HG02852 (cell line): ENCODE data around the gene LSM5.
"Not testable (repeated sequence)": the region's sequence is repeated elsewhere in the genome, so short reads cannot be mapped to it uniquely, and the experiment has no call there.

Experiments
- ATAC-seq: cut with Tn5 transposase; IDR thresholded peaks from one replicate; pipeline ENCODE4 v1.9.1; 2021; ENCODE audit warnings: mild to moderate bottlenecking, moderate library complexity; ENCODE audit not compliant: unreplicated experiment

The LSM5 gene

DNA sequence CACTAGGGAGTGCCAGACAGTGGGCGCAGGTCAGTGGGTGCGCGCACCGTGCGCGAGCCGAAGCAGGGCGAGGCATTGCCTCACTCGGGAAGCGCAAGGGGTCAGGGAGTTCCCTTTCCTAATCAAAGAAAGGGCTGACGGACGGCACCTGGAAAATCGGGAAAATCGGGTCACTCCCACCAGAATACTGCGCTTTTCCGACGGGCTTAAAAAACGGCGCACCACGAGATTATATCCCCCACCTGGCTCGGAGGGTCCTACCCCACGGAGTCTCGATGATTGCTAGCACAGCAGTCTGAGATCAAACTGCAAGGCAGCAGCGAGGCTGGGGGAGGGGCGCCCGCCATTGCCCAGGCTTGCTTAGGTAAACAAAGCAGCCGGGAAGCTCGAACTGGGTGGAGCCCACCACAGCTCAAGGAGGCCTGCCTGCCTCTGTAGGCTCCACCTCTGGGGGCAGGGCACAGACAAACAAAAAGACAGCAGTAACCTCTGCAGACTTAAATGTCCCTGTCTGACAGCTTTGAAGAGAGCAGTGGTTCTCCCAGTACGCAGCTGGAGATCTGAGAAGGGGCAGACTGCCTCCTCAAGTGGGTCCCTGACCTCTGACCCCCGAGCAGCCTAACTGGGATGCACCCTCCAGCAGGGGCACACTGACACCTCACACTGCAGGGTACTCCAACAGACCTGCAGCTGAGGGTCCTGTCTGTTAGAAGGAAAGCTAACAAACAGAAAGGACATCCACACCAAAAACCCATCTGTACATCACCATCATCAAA, 25.4 kb downstream of the LSM5 start:
- not testable (repeated sequence) for ATAC-seq

DNA sequence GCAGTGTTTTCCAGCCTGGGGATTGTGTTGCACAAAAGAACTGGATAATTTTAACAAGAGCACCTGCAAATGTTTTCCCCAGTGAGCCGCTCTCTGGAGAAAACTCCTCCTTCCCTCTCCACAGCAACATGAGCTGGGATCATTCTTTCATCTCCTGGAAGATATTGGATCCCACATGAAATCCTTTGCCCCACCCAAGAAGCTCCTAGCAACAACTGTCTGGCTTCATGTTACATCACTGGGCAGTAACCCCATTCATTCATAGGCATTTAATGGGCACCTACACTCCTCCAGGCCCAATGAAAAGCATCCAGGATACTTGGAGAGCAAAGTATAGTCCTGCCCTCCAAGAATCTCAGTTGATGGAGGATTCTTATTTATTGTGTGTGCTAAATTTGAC, 27.2 kb downstream of the LSM5 start:
- no peak for ATAC-seq

DNA sequence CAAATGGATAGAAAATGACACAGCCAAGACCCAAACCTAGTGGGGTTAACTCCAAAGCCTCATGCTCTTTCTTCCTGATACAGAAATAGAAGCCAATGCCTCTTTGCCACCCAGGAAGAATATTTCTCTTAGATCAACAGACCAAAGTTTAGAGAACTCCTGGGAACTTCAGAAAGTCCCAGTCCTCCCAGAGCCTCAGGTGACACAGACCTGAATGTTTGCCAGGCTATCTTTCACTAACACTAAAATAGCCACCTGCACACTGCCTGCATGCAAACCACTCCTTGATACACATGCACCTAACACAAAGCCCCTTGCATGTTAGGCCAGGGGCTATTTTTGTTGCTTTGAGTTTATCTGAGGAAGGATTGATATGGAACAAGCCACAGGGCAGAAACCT, 27.7 kb downstream of the LSM5 start:
- ATAC-seq: no peak

DNA sequence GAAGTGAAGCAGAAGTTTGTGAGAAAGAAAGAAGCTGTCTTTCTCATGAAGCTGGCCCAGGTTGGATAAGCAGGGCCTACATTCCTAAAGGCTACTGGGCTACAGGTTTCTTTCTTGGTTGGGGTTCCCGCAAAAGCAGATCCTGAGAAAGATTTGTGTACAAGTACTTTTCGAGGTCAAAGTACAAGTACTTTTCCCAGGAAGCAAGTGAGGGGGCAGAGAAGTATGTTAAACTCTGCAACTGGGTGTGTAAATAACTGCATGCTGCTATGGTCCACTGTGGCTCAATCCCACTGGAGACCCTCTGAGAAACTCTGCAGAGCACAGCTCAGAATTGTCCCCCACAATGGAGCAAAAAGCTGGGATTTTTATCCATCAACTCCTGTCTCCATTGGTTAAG, 28.7 kb downstream of the LSM5 start:
- ATAC-seq: no peak

DNA sequence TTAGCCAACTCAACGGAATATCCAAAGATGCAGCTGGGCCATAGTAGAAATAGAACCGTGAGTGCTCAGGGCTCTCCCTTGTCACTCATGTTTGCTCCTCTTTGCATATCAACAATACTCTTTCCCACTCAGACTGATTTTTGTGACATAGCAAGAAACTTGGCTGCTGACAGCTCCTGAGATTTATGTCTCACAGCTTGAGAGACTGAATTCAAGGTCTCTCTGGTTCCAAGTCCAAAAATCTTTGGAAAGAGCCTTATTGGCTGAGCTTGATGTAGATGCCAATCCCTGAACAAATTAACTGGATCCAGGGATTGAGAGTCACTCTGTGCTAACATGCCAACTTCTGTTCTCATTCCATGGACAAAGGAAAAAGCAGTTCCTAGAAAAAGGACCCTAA, 30.4 kb downstream of the LSM5 start:
- ATAC-seq: no peak

DNA sequence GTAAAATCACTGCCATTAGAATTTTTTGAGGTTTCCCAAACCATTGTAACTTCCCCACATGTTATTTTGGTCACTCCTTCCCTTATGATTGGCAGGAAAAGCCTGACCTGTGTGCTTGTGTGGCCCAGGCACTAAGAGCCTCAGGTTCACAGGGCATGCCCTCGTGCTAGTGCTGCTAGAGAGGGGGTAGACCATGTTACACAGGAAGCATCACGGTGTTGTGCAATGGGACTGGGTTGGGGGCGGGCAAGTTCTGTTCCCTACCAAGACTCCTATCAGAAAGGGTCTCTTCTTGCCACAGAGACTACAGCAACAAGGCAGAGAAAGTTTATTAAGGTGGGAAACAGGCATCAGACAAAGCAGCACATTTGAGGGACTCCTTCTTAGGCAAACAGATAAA, 32.2 kb downstream of the LSM5 start:
- no peak for ATAC-seq

DNA sequence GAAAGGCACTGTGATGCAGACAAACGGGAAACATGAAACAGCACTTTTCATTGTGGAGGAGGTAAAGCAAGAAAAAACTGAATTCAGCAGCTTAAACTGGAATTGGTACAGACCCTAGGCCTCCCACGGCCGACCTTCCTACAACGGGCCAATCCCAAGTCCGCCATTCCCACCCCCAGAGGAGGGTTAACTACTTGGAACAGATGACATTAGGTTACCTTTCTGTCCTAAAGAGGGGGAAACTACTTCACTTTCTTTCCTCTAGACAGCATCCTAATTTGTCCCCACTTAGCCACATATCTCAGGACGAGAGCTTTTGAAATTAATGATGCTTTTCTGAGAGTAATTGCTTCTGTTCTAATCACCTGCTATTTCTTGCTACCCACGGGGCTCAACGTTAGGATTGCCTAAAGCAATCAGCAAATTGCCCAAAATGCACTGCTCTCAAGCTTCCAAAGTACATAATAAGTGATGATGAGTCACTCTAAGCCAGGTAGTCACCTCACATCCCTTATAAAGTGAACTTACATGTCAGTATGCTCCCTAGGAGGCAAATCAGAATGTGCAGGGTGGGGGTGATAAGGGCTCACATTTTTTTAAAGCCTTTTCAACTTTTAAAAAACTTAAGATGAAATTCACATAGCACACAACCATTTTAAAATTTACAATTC, 36.7 kb downstream of the LSM5 start:
- ATAC-seq: no peak

DNA sequence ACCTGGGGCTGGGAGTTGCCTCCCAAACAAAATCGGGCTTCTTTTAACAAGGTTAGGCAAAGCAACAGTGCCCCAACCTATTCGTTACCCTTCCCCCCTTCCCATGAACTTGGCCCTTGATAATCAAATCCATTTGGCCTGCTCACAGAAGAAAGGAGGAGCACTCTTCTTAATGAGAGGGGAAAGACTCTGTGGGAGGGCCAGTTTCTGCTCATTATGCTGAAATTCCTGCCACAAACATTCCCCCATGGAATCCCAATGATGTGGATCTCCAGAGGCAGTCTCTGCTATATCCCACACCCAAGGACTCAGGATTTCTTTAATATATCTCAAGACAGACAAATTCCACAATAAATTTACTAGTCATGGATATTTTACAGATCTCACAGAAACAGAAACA, 43.0 kb downstream of the LSM5 start:
- ATAC-seq: no peak

DNA sequence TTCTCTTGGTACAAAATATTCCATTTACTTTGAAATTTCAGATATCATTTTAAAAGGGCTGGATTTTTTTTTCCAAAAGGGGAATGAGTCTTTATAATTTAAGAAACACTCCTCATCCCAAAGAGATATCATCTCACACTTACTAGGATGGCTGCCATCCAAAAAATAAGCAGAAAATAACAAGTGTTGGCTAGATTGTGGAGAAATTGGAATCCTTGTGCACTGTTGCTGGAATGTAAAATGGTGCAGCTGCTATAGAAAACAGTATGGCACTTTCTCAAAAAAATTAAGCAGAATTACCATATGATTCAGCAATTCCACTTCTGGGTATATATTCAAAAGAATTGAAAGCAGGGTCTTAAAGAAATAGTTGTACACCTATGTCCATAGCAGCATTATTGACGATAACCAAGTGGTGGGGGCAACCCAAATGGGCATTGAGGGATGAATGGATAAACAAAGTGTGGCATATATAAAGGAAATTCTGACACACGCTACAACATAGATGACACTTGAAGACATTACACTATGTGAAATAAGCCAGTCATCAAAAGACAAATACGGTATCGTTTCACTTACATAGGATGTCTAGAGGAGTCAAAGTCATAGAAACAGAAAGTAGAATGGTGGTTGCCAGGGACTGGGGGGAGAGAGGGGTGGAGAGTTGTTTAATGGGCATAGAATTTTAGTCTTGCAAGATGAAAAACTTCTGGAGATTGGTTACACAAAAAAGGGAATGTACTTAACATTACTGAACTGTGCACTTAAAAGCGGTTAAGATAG, 53.8 kb downstream of the LSM5 start:
- ATAC-seq: no peak
